DND-41 (cell line): ENCODE data around the gene GBX1.

Source experiments
- CTCF ChIP-seq: IDR thresholded peaks from 2 replicates; pipeline ENCODE4 v1.5.1; 2012; ENCODE audit warnings: borderline replicate concordance, low read length, moderate library complexity, mild to moderate bottlenecking; ENCODE audit not compliant: poor library complexity, severe bottlenecking; ENCODE audit errors: extremely low read depth
- EZH2 ChIP-seq: IDR thresholded peaks from 3 replicates; pipeline ENCODE4 v1.6.1; 2012; ENCODE audit warnings: borderline replicate concordance, low read depth, mild to moderate bottlenecking, moderate library complexity, low read length, inconsistent platforms; ENCODE audit not compliant: severe bottlenecking

- TF ChIP-seq CTCF (no peak), EZH2 (no peak)
These were observed 18.5 kb upstream of the GBX1 start for GRCh38 chr7:151185762-151186639.
